Heart left ventricle (tissue), 13 donors: Measurements from ENCODE around the gene S100A3.

ENCODE experiments used
- POLR2A ChIP-seq, 2 donors: fragments of 450-650 bp; IDR thresholded peaks; one replicate each; pipeline ENCODE4 v1.6.1; 2017; ENCODE audit warnings: antibody characterized with exemption in 2 of 2, mild to moderate bottlenecking in 2 of 2, moderate library complexity in 2 of 2
- TF ChIP-seq, protein P1 (sequence below), 12 donors: fragments of 200-600 bp; sonication (generic) in 4 of 12; IDR thresholded peaks; one replicate each; pipeline versions ENCODE4 v1.5.0 to v1.8.0; 2018 to 2022; ENCODE audit warnings: antibody characterized with exemption in 12 of 12, mild to moderate bottlenecking in 5 of 12
- donor health status: ischemic (EF 13 %, LVEDD 7.1; RV severe dilation, severe dysfunction).
- donor health status: DM: no; HTN: yes; CAD: no.
- donor health status: DM: no; HTN: no; CAD: no.
- donor health status: ischemic (EF 25% LVEDD 6.9; RV normal size, moderate dysfunction).
- donor health status: ischemic (EF 25% LVEDD 5.7; RV mildly dilated, moderate dysfunction).
- donor health status: ischemic (EF 35%, LVEDD 5.7; RV mildly dilated, moderate dysfunction).
- donor health status: nonischemic (EF 11% LVEDD 7.7; RV severe dilation, severe dysfunction).
- donor health status: DM: yes; HTN: yes; CAD: no.
- donor health status: PGD.
- donor health status: ischemic (EF 29% LVEDD 5.4; RV normal size, mild dysfunction).
- donor health status: nonischemic (EF 23%, LVEDD 6.1; RV moderate dilation, normal function).

- TF ChIP-seq, protein P1, sequence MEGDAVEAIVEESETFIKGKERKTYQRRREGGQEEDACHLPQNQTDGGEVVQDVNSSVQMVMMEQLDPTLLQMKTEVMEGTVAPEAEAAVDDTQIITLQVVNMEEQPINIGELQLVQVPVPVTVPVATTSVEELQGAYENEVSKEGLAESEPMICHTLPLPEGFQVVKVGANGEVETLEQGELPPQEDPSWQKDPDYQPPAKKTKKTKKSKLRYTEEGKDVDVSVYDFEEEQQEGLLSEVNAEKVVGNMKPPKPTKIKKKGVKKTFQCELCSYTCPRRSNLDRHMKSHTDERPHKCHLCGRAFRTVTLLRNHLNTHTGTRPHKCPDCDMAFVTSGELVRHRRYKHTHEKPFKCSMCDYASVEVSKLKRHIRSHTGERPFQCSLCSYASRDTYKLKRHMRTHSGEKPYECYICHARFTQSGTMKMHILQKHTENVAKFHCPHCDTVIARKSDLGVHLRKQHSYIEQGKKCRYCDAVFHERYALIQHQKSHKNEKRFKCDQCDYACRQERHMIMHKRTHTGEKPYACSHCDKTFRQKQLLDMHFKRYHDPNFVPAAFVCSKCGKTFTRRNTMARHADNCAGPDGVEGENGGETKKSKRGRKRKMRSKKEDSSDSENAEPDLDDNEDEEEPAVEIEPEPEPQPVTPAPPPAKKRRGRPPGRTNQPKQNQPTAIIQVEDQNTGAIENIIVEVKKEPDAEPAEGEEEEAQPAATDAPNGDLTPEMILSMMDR (IDR thresholded peaks at IDR 0.05) = no peak
- no peak for TF ChIP-seq POLR2A (IDR thresholded peaks at IDR 0.05)
These were observed 14.4 kb upstream of the S100A3 start for GRCh38 chr1:153563483-153563901.
